ENCODE measurements around the gene CLSTN1. TPM values are rescaled to one million over a fixed set of nuclear protein-coding genes. Genes with fewer than 3 reads are reported as not detected.
"Not testable (repeated sequence)": the region's sequence is repeated elsewhere in the genome, so short reads cannot be mapped to it uniquely, and the experiment has no call there.

CLSTN1 gene
- total and polyA plus RNA-seq, 4 donors: 3.1 to 13.4 (median 8.8) TPM

GRCh38 chr1:9807541-9807940, 16.2 kb downstream of the CLSTN1 start:
- no peak for DNase-seq (ENCODE audit: low spot score)
- Histone ChIP-seq H3K9me3 (ENCODE audit: control insufficient read depth in 4 of 4, low read length in 3 of 4) (no peaks in the 10 kb centered on the region), H3K27me3 (ENCODE audit: control insufficient read depth in 4 of 4, insufficient read depth in 4 of 4, low read length in 3 of 4) (no peaks in the 10 kb centered on the region), H3K27ac (ENCODE audit: low read depth in 1 of 2, low read length in 2 of 2) (no peak overlapping the region), H3K4me1 (ENCODE audit: control insufficient read depth in 4 of 4, insufficient read depth in 4 of 4, low read length in 3 of 4) (no peaks in the 10 kb centered on the region), H3K36me3 (ENCODE audit: control insufficient read depth in 4 of 4, insufficient read depth in 3 of 4, low read depth in 1 of 4, low read length in 3 of 4) (no peaks in the 10 kb centered on the region), H3K9ac (ENCODE audit: low read depth in 1 of 2, low read length in 2 of 2) (no peak overlapping the region), H3K4me3 (ENCODE audit: low read depth in 1 of 3, low read length in 3 of 3) (no peak overlapping the region)
- WGBS: 85% methylated on average over 12 of the region's 12 CpGs
- TF ChIP-seq TAF1 (conservative IDR thresholded peaks at IDR 0.05) (no peak), ATF3 (IDR thresholded peaks at IDR 0.05) (no peak), SP1 (IDR thresholded peaks at IDR 0.05) (no peak), RAD21 (IDR thresholded peaks at IDR 0.05) (no peak), ZBTB33 (IDR thresholded peaks at IDR 0.05) (no peak), NR2F2 (IDR thresholded peaks at IDR 0.05) (no peak)

- H3K9ac ChIP-seq (ENCODE audit: low read depth in 1 of 2, low read length in 2 of 2); H3K27ac ChIP-seq (ENCODE audit: low read depth in 1 of 2, low read length in 2 of 2); H3K4me1 ChIP-seq (ENCODE audit: control insufficient read depth in 4 of 4, insufficient read depth in 4 of 4, low read length in 3 of 4); H3K27me3 ChIP-seq (ENCODE audit: control insufficient read depth in 4 of 4, insufficient read depth in 4 of 4, low read length in 3 of 4); H3K9me3 ChIP-seq (ENCODE audit: control insufficient read depth in 4 of 4, low read length in 3 of 4); H3K36me3 ChIP-seq (ENCODE audit: control insufficient read depth in 4 of 4, insufficient read depth in 3 of 4, low read depth in 1 of 4, low read length in 3 of 4); DNase-seq (ENCODE audit: low spot score); H3K4me3 ChIP-seq (ENCODE audit: low read depth in 1 of 3, low read length in 3 of 3): not testable (repeated sequence)
- WGBS: 86% methylated on average over 5 of the region's 5 CpGs
Measured at GRCh38 chr1:9805972-9806371, 17.8 kb downstream of the CLSTN1 start.

- H3K27ac ChIP-seq (ENCODE audit: low read depth in 1 of 2, low read length in 2 of 2): no peak overlapping the region
- WGBS: 84% methylated on average over 7 of the region's 7 CpGs
- H3K4me1 ChIP-seq (ENCODE audit: control insufficient read depth in 4 of 4, insufficient read depth in 4 of 4, low read length in 3 of 4): no peaks in the 10 kb centered on the region
- H3K4me3 ChIP-seq (ENCODE audit: low read depth in 1 of 3, low read length in 3 of 3): no peak overlapping the region
- H3K36me3 ChIP-seq (ENCODE audit: control insufficient read depth in 4 of 4, insufficient read depth in 3 of 4, low read depth in 1 of 4, low read length in 3 of 4): no peaks in the 10 kb centered on the region
- no peak for DNase-seq (ENCODE audit: low spot score)
- no peaks in the 10 kb centered on the region for H3K9me3 ChIP-seq (ENCODE audit: control insufficient read depth in 4 of 4, low read length in 3 of 4)
- H3K9ac ChIP-seq (ENCODE audit: low read depth in 1 of 2, low read length in 2 of 2): no peak overlapping the region
- H3K27me3 ChIP-seq (ENCODE audit: control insufficient read depth in 4 of 4, insufficient read depth in 4 of 4, low read length in 3 of 4): no peaks in the 10 kb centered on the region
- no peak for TF ChIP-seq FOXA2 (IDR thresholded peaks at IDR 0.05)
- no peak for TF ChIP-seq REST (IDR thresholded peaks at IDR 0.05)
- TF ChIP-seq HNF4G (IDR thresholded peaks at IDR 0.05): no peak
- no peak for TF ChIP-seq EGR1 (IDR thresholded peaks at IDR 0.05; ENCODE audit: low read depth in 2 of 2)
- TF ChIP-seq GABPA (IDR thresholded peaks at IDR 0.05 in 1 of 2, conservative IDR thresholded peaks at IDR 0.05 in 1 of 2): no peak
- no peak for TF ChIP-seq CTCF (IDR thresholded peaks at IDR 0.05; ENCODE audit: low read depth, low read length, missing input control)
- TF ChIP-seq TAF1 (conservative IDR thresholded peaks at IDR 0.05): no peak
- no peak for TF ChIP-seq FOXA1 (IDR thresholded peaks at IDR 0.05)
- no peak for TF ChIP-seq MAX (IDR thresholded peaks at IDR 0.05)
Measured at GRCh38 chr1:9805006-9805508, 18.7 kb downstream of the CLSTN1 start.

- not testable (repeated sequence) for H3K36me3 ChIP-seq (ENCODE audit: control insufficient read depth in 4 of 4, insufficient read depth in 3 of 4, low read depth in 1 of 4, low read length in 3 of 4); H3K9ac ChIP-seq (ENCODE audit: low read depth in 1 of 2, low read length in 2 of 2); DNase-seq (ENCODE audit: low spot score); H3K4me3 ChIP-seq (ENCODE audit: low read depth in 1 of 3, low read length in 3 of 3); H3K4me1 ChIP-seq (ENCODE audit: control insufficient read depth in 4 of 4, insufficient read depth in 4 of 4, low read length in 3 of 4); H3K27ac ChIP-seq (ENCODE audit: low read depth in 1 of 2, low read length in 2 of 2); H3K27me3 ChIP-seq (ENCODE audit: control insufficient read depth in 4 of 4, insufficient read depth in 4 of 4, low read length in 3 of 4); H3K9me3 ChIP-seq (ENCODE audit: control insufficient read depth in 4 of 4, low read length in 3 of 4)
- WGBS: 90% methylated on average over 13 of the region's 13 CpGs
Measured at GRCh38 chr1:9803003-9803918, 20.5 kb downstream of the CLSTN1 start.

All from liver (tissue), 9 donors.